ENCODE data around the gene BAZ2A. TPM values are rescaled to one million over a fixed set of nuclear protein-coding genes. Genes with fewer than 3 reads are reported as not detected.

The BAZ2A gene
- total and polyA plus RNA-seq, 2 experiments from 2014 or later, result 109 to 111 TPM

DNA sequence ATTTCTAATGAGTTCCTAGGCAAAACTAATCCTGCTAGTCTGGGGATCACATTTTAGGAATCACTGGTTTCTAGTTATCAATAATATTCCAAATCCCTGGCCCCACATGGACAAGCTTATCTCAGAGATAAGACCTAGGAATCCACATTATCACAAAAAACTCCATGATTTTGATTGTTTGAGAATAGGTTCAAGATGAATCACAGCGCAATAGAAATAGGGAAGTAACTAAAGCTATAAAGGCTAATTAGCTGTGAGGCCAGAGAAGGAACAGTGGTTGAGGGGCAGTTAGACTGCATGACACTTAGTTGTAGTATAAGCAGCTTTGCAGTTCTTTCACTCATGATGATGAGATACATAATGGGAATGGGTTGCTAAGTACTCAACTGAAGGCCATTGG, 28.8 kb upstream of the BAZ2A start (continued):
- TF ChIP-seq, protein P1, sequence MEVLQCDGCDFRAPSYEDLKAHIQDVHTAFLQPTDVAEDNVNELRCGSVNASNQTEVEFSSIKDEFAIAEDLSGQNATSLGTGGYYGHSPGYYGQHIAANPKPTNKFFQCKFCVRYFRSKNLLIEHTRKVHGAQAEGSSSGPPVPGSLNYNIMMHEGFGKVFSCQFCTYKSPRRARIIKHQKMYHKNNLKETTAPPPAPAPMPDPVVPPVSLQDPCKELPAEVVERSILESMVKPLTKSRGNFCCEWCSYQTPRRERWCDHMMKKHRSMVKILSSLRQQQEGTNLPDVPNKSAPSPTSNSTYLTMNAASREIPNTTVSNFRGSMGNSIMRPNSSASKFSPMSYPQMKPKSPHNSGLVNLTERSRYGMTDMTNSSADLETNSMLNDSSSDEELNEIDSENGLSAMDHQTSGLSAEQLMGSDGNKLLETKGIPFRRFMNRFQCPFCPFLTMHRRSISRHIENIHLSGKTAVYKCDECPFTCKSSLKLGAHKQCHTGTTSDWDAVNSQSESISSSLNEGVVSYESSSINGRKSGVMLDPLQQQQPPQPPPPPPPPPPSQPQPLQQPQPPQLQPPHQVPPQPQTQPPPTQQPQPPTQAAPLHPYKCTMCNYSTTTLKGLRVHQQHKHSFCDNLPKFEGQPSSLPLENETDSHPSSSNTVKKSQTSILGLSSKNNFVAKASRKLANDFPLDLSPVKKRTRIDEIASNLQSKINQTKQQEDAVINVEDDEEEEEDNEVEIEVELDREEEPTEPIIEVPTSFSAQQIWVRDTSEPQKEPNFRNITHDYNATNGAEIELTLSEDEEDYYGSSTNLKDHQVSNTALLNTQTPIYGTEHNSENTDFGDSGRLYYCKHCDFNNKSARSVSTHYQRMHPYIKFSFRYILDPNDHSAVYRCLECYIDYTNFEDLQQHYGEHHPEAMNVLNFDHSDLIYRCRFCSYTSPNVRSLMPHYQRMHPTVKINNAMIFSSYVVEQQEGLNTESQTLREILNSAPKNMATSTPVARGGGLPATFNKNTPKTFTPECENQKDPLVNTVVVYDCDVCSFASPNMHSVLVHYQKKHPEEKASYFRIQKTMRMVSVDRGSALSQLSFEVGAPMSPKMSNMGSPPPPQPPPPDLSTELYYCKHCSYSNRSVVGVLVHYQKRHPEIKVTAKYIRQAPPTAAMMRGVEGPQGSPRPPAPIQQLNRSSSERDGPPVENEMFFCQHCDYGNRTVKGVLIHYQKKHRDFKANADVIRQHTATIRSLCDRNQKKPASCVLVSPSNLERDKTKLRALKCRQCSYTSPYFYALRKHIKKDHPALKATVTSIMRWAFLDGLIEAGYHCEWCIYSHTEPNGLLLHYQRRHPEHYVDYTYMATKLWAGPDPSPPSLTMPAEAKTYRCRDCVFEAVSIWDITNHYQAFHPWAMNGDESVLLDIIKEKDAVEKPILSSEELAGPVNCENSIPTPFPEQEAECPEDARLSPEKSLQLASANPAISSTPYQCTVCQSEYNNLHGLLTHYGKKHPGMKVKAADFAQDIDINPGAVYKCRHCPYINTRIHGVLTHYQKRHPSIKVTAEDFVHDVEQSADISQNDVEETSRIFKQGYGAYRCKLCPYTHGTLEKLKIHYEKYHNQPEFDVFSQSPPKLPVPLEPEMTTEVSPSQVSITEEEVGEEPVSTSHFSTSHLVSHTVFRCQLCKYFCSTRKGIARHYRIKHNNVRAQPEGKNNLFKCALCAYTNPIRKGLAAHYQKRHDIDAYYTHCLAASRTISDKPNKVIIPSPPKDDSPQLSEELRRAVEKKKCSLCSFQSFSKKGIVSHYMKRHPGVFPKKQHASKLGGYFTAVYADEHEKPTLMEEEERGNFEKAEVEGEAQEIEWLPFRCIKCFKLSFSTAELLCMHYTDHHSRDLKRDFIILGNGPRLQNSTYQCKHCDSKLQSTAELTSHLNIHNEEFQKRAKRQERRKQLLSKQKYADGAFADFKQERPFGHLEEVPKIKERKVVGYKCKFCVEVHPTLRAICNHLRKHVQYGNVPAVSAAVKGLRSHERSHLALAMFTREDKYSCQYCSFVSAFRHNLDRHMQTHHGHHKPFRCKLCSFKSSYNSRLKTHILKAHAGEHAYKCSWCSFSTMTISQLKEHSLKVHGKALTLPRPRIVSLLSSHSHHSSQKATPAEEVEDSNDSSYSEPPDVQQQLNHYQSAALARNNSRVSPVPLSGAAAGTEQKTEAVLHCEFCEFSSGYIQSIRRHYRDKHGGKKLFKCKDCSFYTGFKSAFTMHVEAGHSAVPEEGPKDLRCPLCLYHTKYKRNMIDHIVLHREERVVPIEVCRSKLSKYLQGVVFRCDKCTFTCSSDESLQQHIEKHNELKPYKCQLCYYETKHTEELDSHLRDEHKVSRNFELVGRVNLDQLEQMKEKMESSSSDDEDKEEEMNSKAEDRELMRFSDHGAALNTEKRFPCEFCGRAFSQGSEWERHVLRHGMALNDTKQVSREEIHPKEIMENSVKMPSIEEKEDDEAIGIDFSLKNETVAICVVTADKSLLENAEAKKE (CRISPR knock-in tag; IDR thresholded peaks at IDR 0.05), result no peak
- TF ChIP-seq, protein P2, sequence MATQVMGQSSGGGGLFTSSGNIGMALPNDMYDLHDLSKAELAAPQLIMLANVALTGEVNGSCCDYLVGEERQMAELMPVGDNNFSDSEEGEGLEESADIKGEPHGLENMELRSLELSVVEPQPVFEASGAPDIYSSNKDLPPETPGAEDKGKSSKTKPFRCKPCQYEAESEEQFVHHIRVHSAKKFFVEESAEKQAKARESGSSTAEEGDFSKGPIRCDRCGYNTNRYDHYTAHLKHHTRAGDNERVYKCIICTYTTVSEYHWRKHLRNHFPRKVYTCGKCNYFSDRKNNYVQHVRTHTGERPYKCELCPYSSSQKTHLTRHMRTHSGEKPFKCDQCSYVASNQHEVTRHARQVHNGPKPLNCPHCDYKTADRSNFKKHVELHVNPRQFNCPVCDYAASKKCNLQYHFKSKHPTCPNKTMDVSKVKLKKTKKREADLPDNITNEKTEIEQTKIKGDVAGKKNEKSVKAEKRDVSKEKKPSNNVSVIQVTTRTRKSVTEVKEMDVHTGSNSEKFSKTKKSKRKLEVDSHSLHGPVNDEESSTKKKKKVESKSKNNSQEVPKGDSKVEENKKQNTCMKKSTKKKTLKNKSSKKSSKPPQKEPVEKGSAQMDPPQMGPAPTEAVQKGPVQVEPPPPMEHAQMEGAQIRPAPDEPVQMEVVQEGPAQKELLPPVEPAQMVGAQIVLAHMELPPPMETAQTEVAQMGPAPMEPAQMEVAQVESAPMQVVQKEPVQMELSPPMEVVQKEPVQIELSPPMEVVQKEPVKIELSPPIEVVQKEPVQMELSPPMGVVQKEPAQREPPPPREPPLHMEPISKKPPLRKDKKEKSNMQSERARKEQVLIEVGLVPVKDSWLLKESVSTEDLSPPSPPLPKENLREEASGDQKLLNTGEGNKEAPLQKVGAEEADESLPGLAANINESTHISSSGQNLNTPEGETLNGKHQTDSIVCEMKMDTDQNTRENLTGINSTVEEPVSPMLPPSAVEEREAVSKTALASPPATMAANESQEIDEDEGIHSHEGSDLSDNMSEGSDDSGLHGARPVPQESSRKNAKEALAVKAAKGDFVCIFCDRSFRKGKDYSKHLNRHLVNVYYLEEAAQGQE (IDR thresholded peaks at IDR 0.05; ENCODE audit: unreplicated experiment), result no peak
- TF ChIP-seq POLR2AphosphoS5 (IDR thresholded peaks at IDR 0.05; ENCODE audit: low read depth) (no peak), ZNF114 (CRISPR knock-in tag; IDR thresholded peaks at IDR 0.05) (no peak), STAT1 (IDR thresholded peaks at IDR 0.05; ENCODE audit: unreplicated experiment) (no peak), ZNF331 (CRISPR knock-in tag; IDR thresholded peaks at IDR 0.05; ENCODE audit: low read depth) (no peak)
